Hepatocyte (in vitro differentiated cells): Measurements from ENCODE around the gene BRI3. TPM values are rescaled to one million over a fixed set of nuclear protein-coding genes. Genes with fewer than 3 reads are reported as not detected.

Experiments used
- DNase-seq: peaks from one replicate; pipeline ENCODE4 v3.0.0-alpha.2; 2016; ENCODE audit warnings: low spot score
- H2AFZ ChIP-seq: fragments of 200-600 bp; sonication (generic); 2 replicates; pipeline ENCODE4 v1.6.0; 2016; ENCODE audit warnings: antibody characterized with exemption, mild to moderate bottlenecking
- H3K27ac ChIP-seq: fragments of 200-600 bp; sonication (generic); 2 replicates; pipeline ENCODE4 v1.5.1; 2016; ENCODE audit warnings: mild to moderate bottlenecking
- H3K27me3 ChIP-seq: fragments of 200-600 bp; sonication (generic); 2 replicates; pipeline ENCODE4 v1.6.1; 2016
- H3K36me3 ChIP-seq: fragments of 200-600 bp; sonication (generic); replicated peaks from 2 replicates; pipeline ENCODE4 v1.5.1; 2016; ENCODE audit warnings: low read depth; ENCODE audit not compliant: insufficient read depth
- H3K4me1 ChIP-seq: fragments of 200-600 bp; sonication (generic); 2 replicates; pipeline ENCODE4 v1.5.1; 2016; ENCODE audit warnings: mild to moderate bottlenecking, moderate library complexity; ENCODE audit not compliant: insufficient read depth
- H3K4me2 ChIP-seq: fragments of 200-600 bp; sonication (generic); 2 replicates; pipeline ENCODE4 v1.6.0; 2016
- H3K4me3 ChIP-seq: fragments of 200-600 bp; sonication (generic); 2 replicates; pipeline ENCODE4 v1.5.1; 2016; ENCODE audit warnings: mild to moderate bottlenecking
- H3K79me2 ChIP-seq: fragments of 200-600 bp; sonication (generic); 2 replicates; pipeline ENCODE4 v1.6.0; 2017; ENCODE audit warnings: mild to moderate bottlenecking
- H3K9me2 ChIP-seq: fragments of 200-600 bp; sonication (generic); replicated peaks from 2 replicates; pipeline ENCODE4 v1.6.0; 2017; ENCODE audit warnings: mild to moderate bottlenecking; ENCODE audit not compliant: insufficient read depth
- H3K9me3 ChIP-seq: fragments of 200-600 bp; sonication (generic); 2 replicates; pipeline ENCODE4 v1.5.1; 2016; ENCODE audit warnings: low read depth, mild to moderate bottlenecking
- H4K20me1 ChIP-seq: fragments of 200-600 bp; sonication (generic); 2 replicates; pipeline ENCODE4 v1.6.0; 2016; ENCODE audit warnings: mild to moderate bottlenecking; ENCODE audit not compliant: insufficient read depth, poor library complexity, severe bottlenecking
- CTCF ChIP-seq: fragments of 200-600 bp; sonication (generic); IDR thresholded peaks from 2 replicates; pipeline ENCODE4 v1.5.1; 2016; ENCODE audit warnings: antibody characterized with exemption, mild to moderate bottlenecking; ENCODE audit not compliant: poor library complexity
- EZH2 ChIP-seq: fragments of 200-600 bp; sonication (generic); IDR thresholded peaks from 2 replicates; pipeline ENCODE4 v1.6.1; 2016; ENCODE audit warnings: antibody characterized with exemption, mild to moderate bottlenecking, borderline replicate concordance
- EZH2phosphoT487 ChIP-seq: fragments of 200-600 bp; sonication (generic); IDR thresholded peaks from one replicate; pipeline ENCODE4 v1.6.1; 2018; ENCODE audit warnings: antibody characterized with exemption, mild to moderate bottlenecking, low read depth, moderate library complexity; ENCODE audit not compliant: unreplicated experiment, severe bottlenecking
- WGBS: methylation state at CpG from one replicate; pipeline ENCODE4 v1.1.6; 2016; ENCODE audit warnings: low lambda C conversion rate; ENCODE audit errors: missing lambda C conversion rate; 5-methylcytosine and 5-hydroxymethylcytosine counted together
- polyA plus RNA-seq: library from polyadenylated mRNA; unstranded; fragments of >200 nt; fragmentation: Nextera tagmentation; extraction: Ambion mirVana; gene quantifications from 2 replicates; pipeline ENCODE4 v1.2.1, GENCODE V29; 2016
- total RNA-seq: library from RNA; depleted of rRNA; stranded (reverse); fragments of >200 nt; gene quantifications from 2 replicates; pipeline ENCODE4 v1.2.3, GENCODE V29; 2014

The BRI3 gene
- total and polyA plus RNA-seq, 2 experiments from 2014 or later = 71.5 to 101 TPM

- H3K4me1 ChIP-seq = peaks cover 13% of the 10 kb centered on the region
- 61% methylated on average over 3 of the region's 3 CpGs for WGBS
- no peak for DNase-seq
- peak overlapping the region; percentile 85 for H3K27ac ChIP-seq
- no peak overlapping the region for H2AFZ ChIP-seq
- peak overlapping the region; percentile 85 for H3K4me2 ChIP-seq
- H3K9me3 ChIP-seq = no peaks in the 10 kb centered on the region
- no peaks in the 10 kb centered on the region for H3K27me3 ChIP-seq
- no peaks in the 10 kb centered on the region for H3K9me2 ChIP-seq
- no peaks in the 10 kb centered on the region for H4K20me1 ChIP-seq
- peak overlapping the region; percentile 55 for H3K4me3 ChIP-seq
- H3K36me3 ChIP-seq = no peaks in the 10 kb centered on the region
- H3K79me2 ChIP-seq = peaks cover 36% of the 10 kb centered on the region
- no peak for TF ChIP-seq CTCF
- no peak for TF ChIP-seq EZH2
- no peak for TF ChIP-seq EZH2phosphoT487
Observed at GRCh38 chr7:98250789-98251188, 30.7 kb upstream of the BRI3 start.

GRCh38 chr7:98251231-98251600 lies 30.3 kb upstream of the BRI3 start:
- WGBS = 18% methylated on average over 9 of the region's 9 CpGs

GRCh38 chr7:98251601-98252424 lies 29.7 kb upstream of the BRI3 start, which contains the start of gene TECPR1:
Gene TECPR1, minus strand, starts transcription at chr7:98252232. Its CDS starts 6,086 bp downstream, at chr7:98246146.
- peak; percentile 97 for DNase-seq
- Histone ChIP-seq H3K27ac (peak within 1 kb of the TSS; percentile 85), H3K79me2 (peaks cover 36% of the 10 kb centered on the region), H3K27me3 (no peaks in the 10 kb centered on the region), H3K4me3 (peak within 1 kb of the TSS; percentile 94), H3K9me2 (no peaks in the 10 kb centered on the region), H3K4me1 (peaks cover 13% of the 10 kb centered on the region), H4K20me1 (no peaks in the 10 kb centered on the region), H2AFZ (peak within 1 kb of the TSS; percentile 82), H3K9me3 (no peaks in the 10 kb centered on the region), H3K36me3 (no peaks in the 10 kb centered on the region), H3K4me2 (peak within 1 kb of the TSS; percentile 90)
- WGBS = 2% methylated on average over 54 of the region's 69 CpGs
- TF ChIP-seq EZH2 (no peak), CTCF (no peak), EZH2phosphoT487 (no peak)

More at GRCh38 chr7:98251231-98251600, 30.3 kb upstream of the BRI3 start:
- H3K27ac ChIP-seq = peak overlapping the region; percentile 85
- no peaks in the 10 kb centered on the region for H3K36me3 ChIP-seq
- no peak for DNase-seq
- peak overlapping the region; percentile 55 for H3K4me3 ChIP-seq
- H3K4me2 ChIP-seq = peak overlapping the region; percentile 85
- H3K4me1 ChIP-seq = peaks cover 13% of the 10 kb centered on the region
- no peaks in the 10 kb centered on the region for H3K9me2 ChIP-seq
- no peaks in the 10 kb centered on the region for H3K27me3 ChIP-seq
- no peaks in the 10 kb centered on the region for H4K20me1 ChIP-seq
- TF ChIP-seq CTCF = no peak
- TF ChIP-seq EZH2phosphoT487 = no peak
- TF ChIP-seq EZH2 = no peak
- H3K9me3 ChIP-seq = no peaks in the 10 kb centered on the region
- peak overlapping the region; percentile 82 for H2AFZ ChIP-seq
- H3K79me2 ChIP-seq = peaks cover 36% of the 10 kb centered on the region
